Epithelial cell of prostate (primary cell): ENCODE measurements around the gene GGA3.
A peak's percentile ranks its signal among the peaks of the same experiment; 100 is the strongest.
"Not testable (repeated sequence)": the region's sequence is repeated elsewhere in the genome, so short reads cannot be mapped to it uniquely, and the experiment has no call there.

Source experiments
- DNase-seq: peaks from one replicate; pipeline ENCODE4 v3.0.0-alpha.2; 2011; ENCODE audit warnings: low read depth, low spot score
- H3K27ac ChIP-seq: fragments of 450-650 bp; 2 replicates; pipeline ENCODE4 v1.5.1; 2017; ENCODE audit warnings: mild to moderate bottlenecking

Gene GGA3

GRCh38 chr17:75261336-75262111, at the start of gene GGA3, which contains the start of gene MRPS7:
Gene GGA3 (minus strand): TSS chr17:75261606. CDS start chr17:75261587, 19 bp downstream.
Gene MRPS7 (plus strand): TSS chr17:75261879. CDS start chr17:75261901, 22 bp downstream.
- peak within 1 kb of the TSS; percentile 89 for H3K27ac ChIP-seq
- DNase-seq, result peak; percentile 46

- H3K27ac ChIP-seq, result no peak overlapping the region
- DNase-seq, result no peak
Observed at GRCh38 chr17:75308732-75309629, 47.6 kb upstream of the GGA3 start.

- H3K27ac ChIP-seq, result no peak overlapping the region
- no peak for DNase-seq
Observed at GRCh38 chr17:75307957-75308731, 46.7 kb upstream of the GGA3 start.

GRCh38 chr17:75301502-75302206, 40.2 kb upstream of the GGA3 start:
- DNase-seq, result no peak
- no peak overlapping the region for H3K27ac ChIP-seq

- DNase-seq, result no peak
- no peak overlapping the region for H3K27ac ChIP-seq
Observed at GRCh38 chr17:75301049-75301448, 39.6 kb upstream of the GGA3 start.

- DNase-seq, result no peak
- H3K27ac ChIP-seq, result no peak overlapping the region
Observed at GRCh38 chr17:75300280-75300679, 38.9 kb upstream of the GGA3 start.

GRCh38 chr17:75295201-75296158, 34.1 kb upstream of the GGA3 start:
- no peak for DNase-seq
- no peak overlapping the region for H3K27ac ChIP-seq

- DNase-seq, H3K27ac ChIP-seq: not testable (repeated sequence)
Observed at GRCh38 chr17:75292810-75293448, 31.5 kb upstream of the GGA3 start.

- peak overlapping the region; percentile 94 for H3K27ac ChIP-seq
- no peak for DNase-seq
Observed at GRCh38 chr17:75289832-75290337, 28.5 kb upstream of the GGA3 start.

GRCh38 chr17:75289115-75289831, 27.9 kb upstream of the GGA3 start, which contains the start of gene SLC25A19:
Gene SLC25A19 (minus strand): TSS chr17:75289433. CDS start chr17:75286764, 2,669 bp downstream.
- peak; percentile 97 for DNase-seq
- H3K27ac ChIP-seq, result peak within 1 kb of the TSS; percentile 94

GRCh38 chr17:75288770-75289114, 27.3 kb upstream of the GGA3 start:
- no peak for DNase-seq
- H3K27ac ChIP-seq, result peak overlapping the region; percentile 94

GRCh38 chr17:75288359-75288758, 27.0 kb upstream of the GGA3 start:
- DNase-seq, result no peak
- H3K27ac ChIP-seq, result no peak overlapping the region

GRCh38 chr17:75287221-75287620, 25.8 kb upstream of the GGA3 start:
- H3K27ac ChIP-seq, result no peak overlapping the region
- no peak for DNase-seq

- no peak for DNase-seq
Observed at GRCh38 chr17:75285123-75285522, 23.7 kb upstream of the GGA3 start.

GRCh38 chr17:75280189-75280588, 18.8 kb upstream of the GGA3 start:
- not testable (repeated sequence) for H3K27ac ChIP-seq

More at GRCh38 chr17:75285123-75285522, 23.7 kb upstream of the GGA3 start:
- H3K27ac ChIP-seq, result no peak overlapping the region

GRCh38 chr17:75277664-75278071, 16.3 kb upstream of the GGA3 start:
- H3K27ac ChIP-seq, result no peak overlapping the region

More at GRCh38 chr17:75280189-75280588, 18.8 kb upstream of the GGA3 start:
- DNase-seq, result not testable (repeated sequence)

More at GRCh38 chr17:75277664-75278071, 16.3 kb upstream of the GGA3 start:
- DNase-seq, result no peak
